GM18520 (cell line): ENCODE results near the gene TMEM259.

Source experiments
- ATAC-seq: cut with Tn5 transposase; IDR thresholded peaks from one replicate; pipeline ENCODE4 v1.9.1; 2021; ENCODE audit not compliant: unreplicated experiment

The TMEM259 gene

GRCh38 chr19:990119-990571, 30.8 kb downstream of the TMEM259 start:
- ATAC-seq: no peak

GRCh38 chr19:989381-990081, 31.4 kb downstream of the TMEM259 start:
- no peak for ATAC-seq

- ATAC-seq: no peak
Observed at GRCh38 chr19:988510-988909, 32.4 kb downstream of the TMEM259 start.

GRCh38 chr19:988081-988480, 32.8 kb downstream of the TMEM259 start:
- no peak for ATAC-seq

GRCh38 chr19:986083-986482, 34.8 kb downstream of the TMEM259 start:
- ATAC-seq: no peak

- ATAC-seq: peak; percentile 63
Observed at GRCh38 chr19:984165-984967, 36.6 kb downstream of the TMEM259 start, which contains the start of gene WDR18. Gene WDR18, plus strand, starts transcription at chr19:984345. Its CDS starts 9 bp downstream, at chr19:984354.

GRCh38 chr19:982567-983170, 38.3 kb downstream of the TMEM259 start:
- ATAC-seq: peak; percentile 62

- no peak for ATAC-seq
Observed at GRCh38 chr19:980133-980998, 40.6 kb downstream of the TMEM259 start.

- ATAC-seq: no peak
Observed at GRCh38 chr19:979318-979741, 41.6 kb downstream of the TMEM259 start.

GRCh38 chr19:977058-977464, 43.9 kb downstream of the TMEM259 start:
- no peak for ATAC-seq

- no peak for ATAC-seq
Observed at GRCh38 chr19:976476-976875, 44.4 kb downstream of the TMEM259 start.

- no peak for ATAC-seq
Observed at GRCh38 chr19:974564-975257, 46.2 kb downstream of the TMEM259 start.

- ATAC-seq: no peak
Observed at GRCh38 chr19:973726-974563, 47.0 kb downstream of the TMEM259 start.

GRCh38 chr19:972281-972680, 48.6 kb downstream of the TMEM259 start:
- no peak for ATAC-seq

- ATAC-seq: no peak
Observed at GRCh38 chr19:971795-972194, 49.1 kb downstream of the TMEM259 start.

- ATAC-seq: no peak
Observed at GRCh38 chr19:970695-971094, 50.2 kb downstream of the TMEM259 start.

GRCh38 chr19:966485-967088, 54.3 kb downstream of the TMEM259 start:
- ATAC-seq: no peak

- ATAC-seq: no peak
Observed at GRCh38 chr19:964761-965694, 55.9 kb downstream of the TMEM259 start.
